Neural cell (in vitro differentiated cells): ENCODE results near the gene ICA1L. TPM values are rescaled to one million over a fixed set of nuclear protein-coding genes. Genes with fewer than 3 reads are reported as not detected.

Source experiments
- H2AFZ ChIP-seq: fragments of 200-600, 300-800 bp; sonication (generic), shearing (Covaris generic); 2 replicates; pipeline ENCODE4 v1.6.0; 2014; ENCODE audit warnings: low read depth, mild to moderate bottlenecking, antibody characterized with exemption, low read length, moderate library complexity
- H3F3A ChIP-seq: fragments of 200-600 bp; shearing (Covaris generic); 2 replicates; pipeline ENCODE4 v1.6.1; 2016; ENCODE audit warnings: mild to moderate bottlenecking, moderate library complexity, mixed read lengths, antibody characterized with exemption, low read length; ENCODE audit not compliant: insufficient read depth, poor library complexity, severe bottlenecking
- H3K27ac ChIP-seq: fragments of 200-600, 300-800 bp; sonication (generic), shearing (Covaris generic); 2 replicates; pipeline ENCODE4 v1.5.1; 2014; ENCODE audit warnings: mild to moderate bottlenecking, low read length, moderate library complexity
- H3K27me3 ChIP-seq: fragments of 300-800, 200-600 bp; sonication (generic), shearing (Covaris generic); 2 replicates; pipeline ENCODE4 v1.6.0; 2014; ENCODE audit warnings: mild to moderate bottlenecking, low read depth, low read length, moderate library complexity; ENCODE audit not compliant: insufficient read depth
- H3K36me3 ChIP-seq: fragments of 300-800, 200-600 bp; sonication (generic), shearing (Covaris generic); 2 replicates; pipeline ENCODE4 v1.5.1; 2014; ENCODE audit warnings: mild to moderate bottlenecking, antibody characterized with exemption, low read length, moderate library complexity; ENCODE audit not compliant: insufficient read depth
- H3K4me2 ChIP-seq: fragments of 300-800, 200-600 bp; sonication (generic), shearing (Covaris generic); 2 replicates; pipeline ENCODE4 v1.6.0; 2014; ENCODE audit warnings: mild to moderate bottlenecking, low read length
- H3K4me3 ChIP-seq: fragments of 300-800, 200-600 bp; sonication (generic), shearing (Covaris generic); 2 replicates; pipeline ENCODE4 v1.5.1; 2014; ENCODE audit warnings: mild to moderate bottlenecking, low read length, moderate library complexity
- H3K79me2 ChIP-seq: fragments of 200-600 bp; shearing (Covaris generic); replicated peaks from 2 replicates; pipeline ENCODE4 v1.6.0; 2014; ENCODE audit warnings: mild to moderate bottlenecking, low read length, moderate library complexity; ENCODE audit not compliant: insufficient read depth
- H3K9ac ChIP-seq: fragments of 300-800, 200-600 bp; sonication (generic), shearing (Covaris generic); 2 replicates; pipeline ENCODE4 v1.6.1; 2016; ENCODE audit warnings: mild to moderate bottlenecking, low read length, mixed read lengths
- H3K9me2 ChIP-seq: fragments of 200-600 bp; shearing (Covaris generic); 2 replicates; pipeline ENCODE4 v1.6.1; 2016; ENCODE audit warnings: mild to moderate bottlenecking, low read length, mixed read lengths; ENCODE audit not compliant: insufficient read depth
- H3K9me3 ChIP-seq: fragments of 200-600, 300-800 bp; sonication (generic), shearing (Covaris generic); 2 replicates; pipeline ENCODE4 v1.6.1; 2016; ENCODE audit warnings: mild to moderate bottlenecking, mixed run types, low read length, moderate library complexity, mixed read lengths
- H4K20me1 ChIP-seq: fragments of 200-600 bp; shearing (Covaris generic); 2 replicates; pipeline ENCODE4 v1.6.1; 2016; ENCODE audit warnings: mild to moderate bottlenecking, mixed run types; ENCODE audit not compliant: insufficient read depth
- CTCF ChIP-seq: fragments of 450-650 bp; IDR thresholded peaks from 2 replicates; pipeline ENCODE4 v1.5.1; 2014; ENCODE audit warnings: antibody characterized with exemption, mild to moderate bottlenecking, moderate library complexity; ENCODE audit not compliant: poor library complexity, severe bottlenecking
- EP300 ChIP-seq: fragments of 450-650 bp; conservative IDR thresholded peaks from 2 replicates; pipeline ENCODE4 v1.6.1; 2014; ENCODE audit warnings: antibody characterized with exemption, mild to moderate bottlenecking, moderate library complexity; ENCODE audit not compliant: poor library complexity, severe bottlenecking
- EZH2 ChIP-seq: fragments of 200-600, 300-800 bp; shearing (Covaris generic), sonication (generic); IDR thresholded peaks from 2 replicates; pipeline ENCODE4 v1.6.1; 2014; ENCODE audit warnings: antibody characterized with exemption, low read length, borderline replicate concordance, mild to moderate bottlenecking; ENCODE audit not compliant: insufficient read depth, poor library complexity, severe bottlenecking
- MXI1 ChIP-seq: fragments of 450-650 bp; conservative IDR thresholded peaks from 2 replicates; pipeline ENCODE4 v1.6.1; 2014; ENCODE audit warnings: antibody characterized with exemption, mild to moderate bottlenecking; ENCODE audit not compliant: poor library complexity, severe bottlenecking
- POLR2AphosphoS5 ChIP-seq: IDR thresholded peaks from 2 replicates; pipeline ENCODE4 v1.6.1; 2012
- RAD21 ChIP-seq: fragments of 450-650 bp; conservative IDR thresholded peaks from 2 replicates; pipeline ENCODE4 v1.6.1; 2014; ENCODE audit warnings: antibody characterized with exemption, mild to moderate bottlenecking, moderate library complexity
- REST ChIP-seq: IDR thresholded peaks from 2 replicates; pipeline ENCODE4 v1.6.1; 2012; ENCODE audit warnings: borderline replicate concordance
- SMC3 ChIP-seq: fragments of 450-650 bp; conservative IDR thresholded peaks from 2 replicates; pipeline ENCODE4 v1.6.1; 2014; ENCODE audit warnings: antibody characterized with exemption, mild to moderate bottlenecking, moderate library complexity; ENCODE audit not compliant: poor library complexity
- TAF1 ChIP-seq: IDR thresholded peaks from 2 replicates; pipeline ENCODE4 v1.6.1; 2012; ENCODE audit warnings: low read depth
- polyA plus RNA-seq: library from polyadenylated mRNA; depleted of rRNA; stranded (reverse); fragments of >200 nt; gene quantifications from 2 replicates; pipeline ENCODE4 v1.2.3, GENCODE V29; 2014

The ICA1L gene
- polyA plus RNA-seq, 1 donor from 2014 or later, result 61.4 TPM

- Histone ChIP-seq H3F3A (no peaks in the 10 kb centered on the region), H4K20me1 (no peaks in the 10 kb centered on the region), H3K9me3 (no peaks in the 10 kb centered on the region), H3K9ac (no peak overlapping the region), H3K9me2 (no peaks in the 10 kb centered on the region), H3K4me2 (no peak overlapping the region), H2AFZ (no peak overlapping the region), H3K36me3 (peaks cover 8% of the 10 kb centered on the region), H3K4me3 (no peak overlapping the region), H3K79me2 (no peaks in the 10 kb centered on the region), H3K27ac (no peak overlapping the region), H3K27me3 (no peaks in the 10 kb centered on the region)
- no peak for TF ChIP-seq MXI1
- no peak for TF ChIP-seq REST
- no peak for TF ChIP-seq POLR2AphosphoS5
- no peak for TF ChIP-seq RAD21
- no peak for TF ChIP-seq CTCF
- no peak for TF ChIP-seq TAF1
- no peak for TF ChIP-seq SMC3
- TF ChIP-seq EZH2, result no peak
- no peak for TF ChIP-seq EP300
Measured at GRCh38 chr2:202814226-202814625, 57.3 kb downstream of the ICA1L start.

GRCh38 chr2:202813387-202813786, 58.2 kb downstream of the ICA1L start:
- Histone ChIP-seq H3K9me2 (no peaks in the 10 kb centered on the region), H3K4me3 (no peak overlapping the region), H4K20me1 (no peaks in the 10 kb centered on the region), H3K27me3 (no peaks in the 10 kb centered on the region), H3K9me3 (no peaks in the 10 kb centered on the region), H3K4me2 (no peak overlapping the region), H3K9ac (no peak overlapping the region), H3F3A (no peaks in the 10 kb centered on the region), H2AFZ (no peak overlapping the region), H3K27ac (no peak overlapping the region), H3K79me2 (no peaks in the 10 kb centered on the region), H3K36me3 (peaks cover 8% of the 10 kb centered on the region)
- no peak for TF ChIP-seq SMC3
- no peak for TF ChIP-seq RAD21
- TF ChIP-seq POLR2AphosphoS5, result no peak
- no peak for TF ChIP-seq REST
- no peak for TF ChIP-seq TAF1
- TF ChIP-seq EP300, result no peak
- no peak for TF ChIP-seq CTCF
- no peak for TF ChIP-seq MXI1
- no peak for TF ChIP-seq EZH2
